Upper lobe of left lung (tissue), 6 donors: ENCODE data around the gene CAPN12. TPM values are rescaled to one million over a fixed set of nuclear protein-coding genes. Genes with fewer than 3 reads are reported as not detected.

Experiments used
- ATAC-seq, 2 donors: fragments of 200-7000 bp; cut with Tn5 transposase; one replicate each; pipeline ENCODE4 v1.9.1; 2022; ENCODE audit warnings: mild to moderate bottlenecking in 2 of 2, moderate library complexity in 2 of 2; ENCODE audit not compliant: low FRiP score in 2 of 2
- DNase-seq, 2 donors: peaks; one replicate each; pipeline ENCODE4 v3.0.0-alpha.2; 2019 to 2020
- H3K27ac ChIP-seq, 4 donors: fragments of 200-600 bp; sonication (generic); one replicate each; pipeline ENCODE4 v1.5.1; 2016 to 2019
- H3K27me3 ChIP-seq, 4 donors: fragments of 200-600 bp; sonication (generic); one replicate each; pipeline ENCODE4 v1.5.1; 2017 to 2019
- H3K36me3 ChIP-seq, 4 donors: fragments of 200-600 bp; sonication (generic); one replicate each; pipeline ENCODE4 v1.5.1; 2016 to 2019
- H3K4me1 ChIP-seq, 4 donors: fragments of 200-600 bp; sonication (generic); one replicate each; pipeline ENCODE4 v1.5.1; 2018 to 2019
- H3K4me3 ChIP-seq, 4 donors: fragments of 200-600 bp; sonication (generic); one replicate each; pipeline ENCODE4 v1.5.1; 2017 to 2019; ENCODE audit warnings: mild to moderate bottlenecking in 2 of 4, moderate library complexity in 1 of 4
- H3K9me3 ChIP-seq, 4 donors: fragments of 200-600 bp; sonication (generic); one replicate each; pipeline ENCODE4 v1.5.1; 2018 to 2019
- EP300 ChIP-seq, 4 donors: sonication (generic); formaldehyde crosslinking; IDR thresholded peaks; one replicate each; pipeline ENCODE4 v1.5.1; 2017; ENCODE audit warnings: antibody characterized with exemption in 4 of 4, control low read depth in 2 of 4
- POLR2A ChIP-seq, 4 donors: fragments of 450-650 bp; IDR thresholded peaks; one replicate each; pipeline ENCODE4 v1.5.1; 2016 to 2017; ENCODE audit warnings: antibody characterized with exemption in 4 of 4, mild to moderate bottlenecking in 2 of 4
- POLR2AphosphoS5 ChIP-seq, 2 donors: sonication (generic); formaldehyde crosslinking; IDR thresholded peaks; one replicate each; pipeline ENCODE4 v1.5.1; 2017; ENCODE audit warnings: antibody characterized with exemption in 2 of 2
- WGBS, 2 donors: methylation state at CpG; one replicate each; pipeline ENCODE4 v1.1.5; 2017 to 2018; 5-methylcytosine and 5-hydroxymethylcytosine counted together
- total RNA-seq, 6 donors: library from RNA; depleted of rRNA in 4 of 6; stranded (reverse); fragments of >200 nt in 4 of 6; gene quantifications; one replicate each; pipeline versions ENCODE4 v1.1.0 to v1.2.1, GENCODE V29; 2016 to 2021
- TF ChIP-seq, protein P1 (sequence below), 6 experiments: fragments of 450-650 bp in 4 of 6; fragments of 200-600 bp in 2 of 6; sonication (generic) in 2 of 6; IDR thresholded peaks; one replicate each; pipeline ENCODE4 v1.5.1; 2016 to 2019; ENCODE audit warnings: antibody characterized with exemption in 6 of 6
- donor health status: DM: no; HTN: no; CAD: no; lungs with moderate emphysema.
- donor health status: DM: no; HTN: yes; CAD: no; lungs with severe emphysema.

The CAPN12 gene
- total RNA-seq, 6 donors from 2014 or later: 5.2 to 93.2 (median 11.1) TPM

DNA sequence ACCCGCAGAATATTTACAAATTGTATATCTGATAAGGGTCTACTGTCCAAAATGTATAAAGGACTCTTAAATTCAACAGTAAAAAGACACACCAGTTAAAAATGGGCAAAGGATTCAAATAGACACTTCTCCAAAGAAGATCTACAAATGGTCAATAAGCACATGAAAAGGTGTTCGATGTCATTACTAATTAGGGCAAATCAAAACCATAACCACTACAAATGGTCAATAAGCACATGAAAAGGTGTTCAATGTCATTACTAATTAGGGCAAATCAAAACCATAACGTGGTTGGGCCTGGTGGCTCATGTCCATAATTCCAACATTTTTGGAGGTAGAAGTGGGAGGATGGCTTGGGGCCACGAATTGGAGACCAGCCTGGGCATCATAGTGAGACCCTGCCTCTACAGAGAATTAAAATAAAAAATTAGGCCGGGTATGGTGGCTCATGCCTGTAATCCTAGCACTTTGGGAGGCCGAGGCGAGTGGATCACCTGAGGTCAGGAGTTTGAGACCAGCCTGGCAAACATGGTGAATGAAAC is 56.4 kb downstream of the CAPN12 start:
- DNase-seq (no peak), ATAC-seq (no peak)
- H3K4me1 ChIP-seq: peaks cover 85 to 98% (median 89%) of the 10 kb centered on the region in 4 donors
- H3K27me3 ChIP-seq: no peaks in the 10 kb centered on the region
- WGBS, 2 donors: 90 to 91% methylated on average over 7 of the region's 7 CpGs
- H3K9me3 ChIP-seq: no peaks in the 10 kb centered on the region
- H3K27ac ChIP-seq: peak overlapping the region; percentile 14 to 93 (median 57)
- H3K4me3 ChIP-seq: no peak overlapping the region
- TF ChIP-seq POLR2AphosphoS5 (IDR thresholded peaks at IDR 0.05): no peak
- TF ChIP-seq, protein P1, sequence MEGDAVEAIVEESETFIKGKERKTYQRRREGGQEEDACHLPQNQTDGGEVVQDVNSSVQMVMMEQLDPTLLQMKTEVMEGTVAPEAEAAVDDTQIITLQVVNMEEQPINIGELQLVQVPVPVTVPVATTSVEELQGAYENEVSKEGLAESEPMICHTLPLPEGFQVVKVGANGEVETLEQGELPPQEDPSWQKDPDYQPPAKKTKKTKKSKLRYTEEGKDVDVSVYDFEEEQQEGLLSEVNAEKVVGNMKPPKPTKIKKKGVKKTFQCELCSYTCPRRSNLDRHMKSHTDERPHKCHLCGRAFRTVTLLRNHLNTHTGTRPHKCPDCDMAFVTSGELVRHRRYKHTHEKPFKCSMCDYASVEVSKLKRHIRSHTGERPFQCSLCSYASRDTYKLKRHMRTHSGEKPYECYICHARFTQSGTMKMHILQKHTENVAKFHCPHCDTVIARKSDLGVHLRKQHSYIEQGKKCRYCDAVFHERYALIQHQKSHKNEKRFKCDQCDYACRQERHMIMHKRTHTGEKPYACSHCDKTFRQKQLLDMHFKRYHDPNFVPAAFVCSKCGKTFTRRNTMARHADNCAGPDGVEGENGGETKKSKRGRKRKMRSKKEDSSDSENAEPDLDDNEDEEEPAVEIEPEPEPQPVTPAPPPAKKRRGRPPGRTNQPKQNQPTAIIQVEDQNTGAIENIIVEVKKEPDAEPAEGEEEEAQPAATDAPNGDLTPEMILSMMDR (IDR thresholded peaks at IDR 0.05): no peak
- TF ChIP-seq EP300 (IDR thresholded peaks at IDR 0.05): no peak
- no peak for TF ChIP-seq POLR2A (IDR thresholded peaks at IDR 0.05)
- peaks cover 0 to 23% (median 5%) of the 10 kb centered on the region in 4 donors for H3K36me3 ChIP-seq

DNA sequence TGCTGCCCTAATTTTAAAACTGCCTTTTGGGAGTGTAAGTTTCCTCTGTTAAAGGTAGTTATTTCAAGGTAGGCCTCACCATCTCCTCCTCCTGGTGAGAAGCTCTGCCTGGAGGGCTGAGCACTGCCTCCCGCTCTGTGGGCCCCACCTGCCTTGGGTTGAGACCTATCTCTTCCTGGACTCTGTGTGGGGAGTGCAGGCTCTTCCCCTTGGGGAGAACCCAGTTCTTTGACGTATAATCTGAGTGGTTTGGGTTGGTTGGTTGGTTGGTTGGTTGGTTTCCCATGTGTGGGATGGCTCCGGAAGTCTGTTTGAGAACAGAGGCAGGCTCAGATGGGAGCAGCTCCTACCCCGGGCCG is 57.8 kb downstream of the CAPN12 start:
- Histone ChIP-seq H3K36me3 (peaks cover 0 to 10% (median 0%) of the 10 kb centered on the region in 4 donors), H3K27me3 (no peaks in the 10 kb centered on the region), H3K4me1 (peaks cover 85 to 98% (median 89%) of the 10 kb centered on the region in 4 donors), H3K4me3 (no peak overlapping the region), H3K27ac (peak overlapping the region; percentile 92 to 96 (median 93)), H3K9me3 (no peaks in the 10 kb centered on the region)
- DNase-seq: no peak
- no peak for TF ChIP-seq POLR2AphosphoS5 (IDR thresholded peaks at IDR 0.05)
- TF ChIP-seq EP300 (IDR thresholded peaks at IDR 0.05): no peak
- TF ChIP-seq, protein P1 (IDR thresholded peaks at IDR 0.05): no peak
- 69 to 78% methylated on average over 5 of the region's 5 CpGs for WGBS, 2 donors
- no peak for ATAC-seq

GRCh38 chr19:38685666-38686529 is 58.4 kb downstream of the CAPN12 start:
- peaks cover 87 to 98% (median 91%) of the 10 kb centered on the region in 4 donors for H3K4me1 ChIP-seq
- H3K27me3 ChIP-seq: no peaks in the 10 kb centered on the region
- no peaks in the 10 kb centered on the region for H3K9me3 ChIP-seq
- H3K36me3 ChIP-seq: peaks cover 0 to 10% (median 0%) of the 10 kb centered on the region in 4 donors
- DNase-seq (no peak), ATAC-seq (no peak)
- peak overlapping the region; percentile 92 to 96 (median 93) for H3K27ac ChIP-seq
- TF ChIP-seq POLR2AphosphoS5 (IDR thresholded peaks at IDR 0.05): no peak
- TF ChIP-seq, protein P1 (IDR thresholded peaks at IDR 0.05): peak; percentile 18 to 83 (median 52)
- TF ChIP-seq POLR2A (IDR thresholded peaks at IDR 0.05): no peak
- TF ChIP-seq EP300 (IDR thresholded peaks at IDR 0.05): no peak
- no peak overlapping the region for H3K4me3 ChIP-seq
- WGBS, 2 donors: 24 to 34% methylated on average over 9 to 10 of the region's 10 CpGs

DNA sequence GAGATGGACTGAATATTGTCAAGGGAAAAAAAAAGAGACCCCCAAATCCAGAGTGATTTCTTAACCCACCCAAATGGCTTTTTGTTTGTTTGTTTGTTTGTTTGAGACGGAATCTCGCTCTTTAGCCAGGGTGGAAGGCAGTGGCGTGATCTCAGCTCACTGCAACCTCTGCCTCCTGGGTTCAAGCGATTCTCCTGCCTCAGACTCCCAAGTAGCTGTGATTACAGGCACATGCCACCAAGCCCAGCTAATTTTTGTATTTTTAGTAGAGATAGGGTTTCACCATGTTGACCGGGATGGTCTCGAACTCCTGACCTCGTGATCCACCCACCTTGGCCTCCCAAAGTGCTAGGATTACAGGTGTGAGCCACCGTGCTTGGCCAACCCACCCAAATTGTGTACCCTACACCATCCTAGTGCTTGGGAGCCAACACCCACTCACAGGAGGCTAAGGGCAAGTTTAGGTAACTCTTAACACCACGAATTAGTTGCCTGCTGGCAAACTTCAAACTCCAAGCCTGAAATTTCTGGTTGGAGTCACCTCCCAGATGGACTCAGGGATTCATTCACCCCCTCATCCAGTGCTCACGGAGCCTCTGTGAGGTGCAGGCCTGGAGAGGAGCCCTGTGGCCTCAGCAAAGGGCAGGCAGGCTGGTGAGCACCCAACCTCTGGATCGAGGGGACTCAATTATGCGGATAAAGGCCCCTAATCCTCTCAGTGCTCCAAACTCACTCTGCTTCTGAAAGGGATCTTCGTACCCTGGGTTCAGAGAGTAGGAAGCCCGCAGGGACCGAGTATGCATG is 59.2 kb downstream of the CAPN12 start:
- peaks cover 0 to 5% (median 0%) of the 10 kb centered on the region in 4 donors for H3K36me3 ChIP-seq
- 85 to 89% methylated on average over 10 to 14 of the region's 15 CpGs for WGBS, 2 donors

More for the DNA sequence above, 59.2 kb downstream of the CAPN12 start:
- DNase-seq (no peak), ATAC-seq (no peak)
- peak overlapping the region; percentile 92 to 96 (median 93) for H3K27ac ChIP-seq
- no peaks in the 10 kb centered on the region for H3K9me3 ChIP-seq
- H3K4me1 ChIP-seq: peaks cover 90 to 98% (median 93%) of the 10 kb centered on the region in 4 donors
- no peaks in the 10 kb centered on the region for H3K27me3 ChIP-seq
- no peak overlapping the region for H3K4me3 ChIP-seq
- TF ChIP-seq, protein P1 (IDR thresholded peaks at IDR 0.05): no peak
- TF ChIP-seq POLR2AphosphoS5 (IDR thresholded peaks at IDR 0.05): no peak
- no peak for TF ChIP-seq EP300 (IDR thresholded peaks at IDR 0.05)
- no peak for TF ChIP-seq POLR2A (IDR thresholded peaks at IDR 0.05)
